Mesendoderm (in vitro differentiated cells): ENCODE results near the gene TNRC6C.

Experiments used
- DNase-seq: peaks from one replicate; pipeline ENCODE4 v3.0.0; 2013
- H2AK5ac ChIP-seq: 2 replicates; pipeline ENCODE4 v1.6.1; 2013; ENCODE audit warnings: low read length, inconsistent platforms
- H2BK120ac ChIP-seq: 2 replicates; pipeline ENCODE4 v1.6.1; 2013; ENCODE audit warnings: low read depth, mild to moderate bottlenecking, low read length, moderate library complexity, mixed read lengths
- H2BK15ac ChIP-seq: replicated peaks from 2 replicates; pipeline ENCODE4 v1.6.1; 2013; ENCODE audit warnings: low read depth, mild to moderate bottlenecking, moderate library complexity
- H2BK5ac ChIP-seq: 2 replicates; pipeline ENCODE4 v1.6.1; 2013; ENCODE audit warnings: low read length, inconsistent platforms
- H3K18ac ChIP-seq: 2 replicates; pipeline ENCODE4 v1.6.1; 2013; ENCODE audit warnings: mild to moderate bottlenecking, low read length, mixed read lengths
- H3K23ac ChIP-seq: one replicate; pipeline ENCODE4 v1.6.1; 2013; ENCODE audit warnings: low read length
- H3K27ac ChIP-seq: 2 replicates; pipeline ENCODE4 v1.5.1; 2013; ENCODE audit warnings: low read depth, mild to moderate bottlenecking, inconsistent platforms, low read length, moderate library complexity
- H3K27me3 ChIP-seq: 2 replicates; pipeline ENCODE4 v1.6.1; 2013; ENCODE audit warnings: low read length, control low read depth, mild to moderate bottlenecking, inconsistent platforms; ENCODE audit not compliant: insufficient read depth, poor library complexity
- H3K36me3 ChIP-seq: 2 replicates; pipeline ENCODE4 v1.6.1; 2013; ENCODE audit warnings: low read length, inconsistent platforms; ENCODE audit not compliant: control insufficient read depth, insufficient read depth
- H3K4ac ChIP-seq: one replicate; pipeline ENCODE4 v1.6.1; 2013; ENCODE audit warnings: low read depth, mild to moderate bottlenecking, low read length, moderate library complexity
- H3K4me1 ChIP-seq: 2 replicates; pipeline ENCODE4 v1.6.1; 2013; ENCODE audit warnings: low read depth, low read length, inconsistent platforms; ENCODE audit not compliant: control insufficient read depth
- H3K4me2 ChIP-seq: 2 replicates; pipeline ENCODE4 v1.6.1; 2013; ENCODE audit warnings: low read length
- H3K4me3 ChIP-seq: 2 replicates; pipeline ENCODE4 v1.5.1; 2013; ENCODE audit warnings: mild to moderate bottlenecking, low read length
- H3K56ac ChIP-seq: one replicate; pipeline ENCODE4 v1.6.1; 2013; ENCODE audit warnings: low read length
- H3K79me1 ChIP-seq: 2 replicates; pipeline ENCODE4 v1.6.1; 2013; ENCODE audit warnings: low read length, inconsistent platforms
- H3K79me2 ChIP-seq: 2 replicates; pipeline ENCODE4 v1.6.1; 2013; ENCODE audit warnings: mild to moderate bottlenecking, low read length; ENCODE audit not compliant: control insufficient read depth, insufficient read depth
- H3K9ac ChIP-seq: 2 replicates; pipeline ENCODE4 v1.6.1; 2013; ENCODE audit warnings: low read length, inconsistent platforms
- H4K5ac ChIP-seq: one replicate; pipeline ENCODE4 v1.6.1; 2013; ENCODE audit warnings: low read length
- H4K8ac ChIP-seq: one replicate; pipeline ENCODE4 v1.6.1; 2013; ENCODE audit warnings: low read depth, mild to moderate bottlenecking, control low read depth, low read length, moderate library complexity
- WGBS: extraction: QIAGEN DNeasy Blood & Tissue Kit; methylation state at CpG from one replicate; pipeline ENCODE4 v1.1.7; 2013; ENCODE audit warnings: low lambda C conversion rate, missing lambda C conversion rate; ENCODE audit not compliant: insufficient coverage; ENCODE audit errors: extremely low coverage; 5-methylcytosine and 5-hydroxymethylcytosine counted together

TNRC6C gene

GRCh38 chr17:78019976-78020716, 61.6 kb downstream of the TNRC6C start:
- no peak overlapping the region for H3K56ac ChIP-seq
- no peak overlapping the region for H4K5ac ChIP-seq
- H3K79me1 ChIP-seq, result no peaks in the 10 kb centered on the region
- H2BK15ac ChIP-seq, result no peak overlapping the region
- no peak overlapping the region for H3K4ac ChIP-seq
- H3K4me1 ChIP-seq, result no peaks in the 10 kb centered on the region
- H3K27me3 ChIP-seq, result no peaks in the 10 kb centered on the region
- H3K4me3 ChIP-seq, result no peak overlapping the region
- no peaks in the 10 kb centered on the region for H3K36me3 ChIP-seq
- no peak overlapping the region for H4K8ac ChIP-seq
- H2BK120ac ChIP-seq, result no peak overlapping the region
- no peak overlapping the region for H2BK5ac ChIP-seq
- H3K79me2 ChIP-seq, result no peaks in the 10 kb centered on the region
- no peak overlapping the region for H3K9ac ChIP-seq
- H3K4me2 ChIP-seq, result no peak overlapping the region
- no peak overlapping the region for H3K18ac ChIP-seq
- no peak overlapping the region for H3K23ac ChIP-seq
- WGBS, result no CpG with 5 or more reads among the region's 6 CpGs
- no peak overlapping the region for H2AK5ac ChIP-seq
- H3K27ac ChIP-seq, result no peak overlapping the region
- no peak for DNase-seq

- no peak for DNase-seq
- WGBS, result no CpG with 5 or more reads among the region's 1 CpG
- no peaks in the 10 kb centered on the region for H3K27me3 ChIP-seq
- no peak overlapping the region for H3K4me2 ChIP-seq
- H3K79me1 ChIP-seq, result no peaks in the 10 kb centered on the region
- H2BK15ac ChIP-seq, result no peak overlapping the region
- H3K79me2 ChIP-seq, result no peaks in the 10 kb centered on the region
- H3K4me1 ChIP-seq, result no peaks in the 10 kb centered on the region
- no peak overlapping the region for H3K18ac ChIP-seq
- H3K36me3 ChIP-seq, result no peaks in the 10 kb centered on the region
- H3K23ac ChIP-seq, result no peak overlapping the region
- H3K56ac ChIP-seq, result no peak overlapping the region
- no peak overlapping the region for H3K4ac ChIP-seq
- no peak overlapping the region for H4K8ac ChIP-seq
- H3K4me3 ChIP-seq, result no peak overlapping the region
- no peak overlapping the region for H2BK120ac ChIP-seq
- no peak overlapping the region for H3K9ac ChIP-seq
- no peak overlapping the region for H3K27ac ChIP-seq
- H2BK5ac ChIP-seq, result no peak overlapping the region
- no peak overlapping the region for H4K5ac ChIP-seq
- no peak overlapping the region for H2AK5ac ChIP-seq
Measured at GRCh38 chr17:78020717-78021108, 62.2 kb downstream of the TNRC6C start.

- no peak overlapping the region for H3K9ac ChIP-seq
- no peak overlapping the region for H3K18ac ChIP-seq
- no peaks in the 10 kb centered on the region for H3K27me3 ChIP-seq
- no peak overlapping the region for H3K27ac ChIP-seq
- no peaks in the 10 kb centered on the region for H3K79me2 ChIP-seq
- H2BK15ac ChIP-seq, result no peak overlapping the region
- no peak overlapping the region for H3K23ac ChIP-seq
- no peak for DNase-seq
- H4K5ac ChIP-seq, result no peak overlapping the region
- WGBS, result no CpG with 5 or more reads among the region's 2 CpGs
- H3K4me2 ChIP-seq, result no peak overlapping the region
- H3K79me1 ChIP-seq, result no peaks in the 10 kb centered on the region
- H2AK5ac ChIP-seq, result no peak overlapping the region
- H3K36me3 ChIP-seq, result no peaks in the 10 kb centered on the region
- no peak overlapping the region for H3K56ac ChIP-seq
- no peak overlapping the region for H3K4me3 ChIP-seq
- H2BK5ac ChIP-seq, result no peak overlapping the region
- H4K8ac ChIP-seq, result no peak overlapping the region
- H3K4ac ChIP-seq, result no peak overlapping the region
- H2BK120ac ChIP-seq, result no peak overlapping the region
- H3K4me1 ChIP-seq, result no peaks in the 10 kb centered on the region
Measured at GRCh38 chr17:78022425-78022824, 63.9 kb downstream of the TNRC6C start.

- H4K8ac ChIP-seq, result no peak overlapping the region
- no peak overlapping the region for H2BK120ac ChIP-seq
- H3K27me3 ChIP-seq, result no peaks in the 10 kb centered on the region
- DNase-seq, result no peak
- no peaks in the 10 kb centered on the region for H3K79me1 ChIP-seq
- no peak overlapping the region for H3K23ac ChIP-seq
- no peak overlapping the region for H3K4ac ChIP-seq
- no peak overlapping the region for H3K4me3 ChIP-seq
- no peaks in the 10 kb centered on the region for H3K4me1 ChIP-seq
- H3K56ac ChIP-seq, result no peak overlapping the region
- H3K27ac ChIP-seq, result no peak overlapping the region
- no peak overlapping the region for H2BK15ac ChIP-seq
- no CpG with 5 or more reads among the region's 5 CpGs for WGBS
- no peak overlapping the region for H2AK5ac ChIP-seq
- no peak overlapping the region for H4K5ac ChIP-seq
- H2BK5ac ChIP-seq, result no peak overlapping the region
- H3K9ac ChIP-seq, result no peak overlapping the region
- H3K18ac ChIP-seq, result no peak overlapping the region
- no peaks in the 10 kb centered on the region for H3K36me3 ChIP-seq
- no peaks in the 10 kb centered on the region for H3K79me2 ChIP-seq
- no peak overlapping the region for H3K4me2 ChIP-seq
Measured at GRCh38 chr17:78023042-78023441, 64.5 kb downstream of the TNRC6C start.

- Histone ChIP-seq H3K36me3 (no peaks in the 10 kb centered on the region), H3K23ac (no peak overlapping the region), H3K9ac (no peak overlapping the region), H2AK5ac (no peak overlapping the region), H2BK120ac (no peak overlapping the region), H3K79me1 (no peaks in the 10 kb centered on the region), H3K79me2 (no peaks in the 10 kb centered on the region), H3K4me1 (peaks cover 3% of the 10 kb centered on the region), H3K4ac (no peak overlapping the region), H2BK5ac (no peak overlapping the region), H3K4me2 (no peak overlapping the region), H4K8ac (no peak overlapping the region), H3K4me3 (no peak overlapping the region), H3K27me3 (no peaks in the 10 kb centered on the region), H3K56ac (no peak overlapping the region), H3K18ac (no peak overlapping the region), H2BK15ac (no peak overlapping the region), H3K27ac (no peak overlapping the region), H4K5ac (no peak overlapping the region)
- WGBS, result no CpG with 5 or more reads among the region's 2 CpGs
- DNase-seq, result no peak
Measured at GRCh38 chr17:78026381-78026780, 67.9 kb downstream of the TNRC6C start.

- Histone ChIP-seq H3K79me1 (no peaks in the 10 kb centered on the region), H3K23ac (no peak overlapping the region), H4K5ac (no peak overlapping the region), H3K4ac (no peak overlapping the region), H4K8ac (no peak overlapping the region), H2BK15ac (no peak overlapping the region), H3K4me3 (no peak overlapping the region), H3K18ac (no peak overlapping the region), H2AK5ac (no peak overlapping the region), H3K36me3 (no peaks in the 10 kb centered on the region), H3K9ac (no peak overlapping the region), H3K27me3 (no peaks in the 10 kb centered on the region), H3K27ac (no peak overlapping the region), H3K4me2 (no peak overlapping the region), H3K56ac (no peak overlapping the region), H2BK5ac (no peak overlapping the region), H3K79me2 (no peaks in the 10 kb centered on the region), H2BK120ac (no peak overlapping the region), H3K4me1 (peaks cover 4% of the 10 kb centered on the region)
- no peak for DNase-seq
- WGBS, result no CpG with 5 or more reads among the region's 2 CpGs
Measured at GRCh38 chr17:78027121-78027520, 68.6 kb downstream of the TNRC6C start.
